Measurements from ENCODE around the gene MYO1D. TPM values are rescaled to one million over a fixed set of nuclear protein-coding genes. Genes with fewer than 3 reads are reported as not detected.

MYO1D gene
- total RNA-seq, 1 donor from 2014 or later, result 36.9 TPM

GRCh38 chr17:32553168-32553567 lies 323.8 kb downstream of the MYO1D start:
- Mint-ChIP-seq H3K4me3 (ENCODE audit: low read depth) (no peak overlapping the region), H3K4me1 (ENCODE audit: low read depth) (peaks cover 2% of the 10 kb centered on the region), H3K27ac (no peak overlapping the region), H3K27me3 (peaks cover 2% of the 10 kb centered on the region), H3K36me3 (ENCODE audit: insufficient read depth) (no peaks in the 10 kb centered on the region), H3K9me3 (ENCODE audit: low read depth) (no peaks in the 10 kb centered on the region)
- no peak for DNase-seq (ENCODE audit: low spot score, unreplicated experiment)
- TF ChIP-seq, protein P1, sequence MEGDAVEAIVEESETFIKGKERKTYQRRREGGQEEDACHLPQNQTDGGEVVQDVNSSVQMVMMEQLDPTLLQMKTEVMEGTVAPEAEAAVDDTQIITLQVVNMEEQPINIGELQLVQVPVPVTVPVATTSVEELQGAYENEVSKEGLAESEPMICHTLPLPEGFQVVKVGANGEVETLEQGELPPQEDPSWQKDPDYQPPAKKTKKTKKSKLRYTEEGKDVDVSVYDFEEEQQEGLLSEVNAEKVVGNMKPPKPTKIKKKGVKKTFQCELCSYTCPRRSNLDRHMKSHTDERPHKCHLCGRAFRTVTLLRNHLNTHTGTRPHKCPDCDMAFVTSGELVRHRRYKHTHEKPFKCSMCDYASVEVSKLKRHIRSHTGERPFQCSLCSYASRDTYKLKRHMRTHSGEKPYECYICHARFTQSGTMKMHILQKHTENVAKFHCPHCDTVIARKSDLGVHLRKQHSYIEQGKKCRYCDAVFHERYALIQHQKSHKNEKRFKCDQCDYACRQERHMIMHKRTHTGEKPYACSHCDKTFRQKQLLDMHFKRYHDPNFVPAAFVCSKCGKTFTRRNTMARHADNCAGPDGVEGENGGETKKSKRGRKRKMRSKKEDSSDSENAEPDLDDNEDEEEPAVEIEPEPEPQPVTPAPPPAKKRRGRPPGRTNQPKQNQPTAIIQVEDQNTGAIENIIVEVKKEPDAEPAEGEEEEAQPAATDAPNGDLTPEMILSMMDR (IDR thresholded peaks at IDR 0.05; ENCODE audit: unreplicated experiment), result no peak

- H3K27ac Mint-ChIP-seq, result no peak overlapping the region
- H3K9me3 Mint-ChIP-seq (ENCODE audit: low read depth), result no peaks in the 10 kb centered on the region
- no peaks in the 10 kb centered on the region for H3K4me1 Mint-ChIP-seq (ENCODE audit: low read depth)
- TF ChIP-seq, protein P1 (IDR thresholded peaks at IDR 0.05; ENCODE audit: unreplicated experiment), result no peak
- H3K4me3 Mint-ChIP-seq (ENCODE audit: low read depth), result no peak overlapping the region
- H3K27me3 Mint-ChIP-seq, result peaks cover 2% of the 10 kb centered on the region
- H3K36me3 Mint-ChIP-seq (ENCODE audit: insufficient read depth), result no peaks in the 10 kb centered on the region
- no peak for DNase-seq (ENCODE audit: low spot score, unreplicated experiment)
These were observed 324.6 kb downstream of the MYO1D start for GRCh38 chr17:32552280-32552679.

DNA sequence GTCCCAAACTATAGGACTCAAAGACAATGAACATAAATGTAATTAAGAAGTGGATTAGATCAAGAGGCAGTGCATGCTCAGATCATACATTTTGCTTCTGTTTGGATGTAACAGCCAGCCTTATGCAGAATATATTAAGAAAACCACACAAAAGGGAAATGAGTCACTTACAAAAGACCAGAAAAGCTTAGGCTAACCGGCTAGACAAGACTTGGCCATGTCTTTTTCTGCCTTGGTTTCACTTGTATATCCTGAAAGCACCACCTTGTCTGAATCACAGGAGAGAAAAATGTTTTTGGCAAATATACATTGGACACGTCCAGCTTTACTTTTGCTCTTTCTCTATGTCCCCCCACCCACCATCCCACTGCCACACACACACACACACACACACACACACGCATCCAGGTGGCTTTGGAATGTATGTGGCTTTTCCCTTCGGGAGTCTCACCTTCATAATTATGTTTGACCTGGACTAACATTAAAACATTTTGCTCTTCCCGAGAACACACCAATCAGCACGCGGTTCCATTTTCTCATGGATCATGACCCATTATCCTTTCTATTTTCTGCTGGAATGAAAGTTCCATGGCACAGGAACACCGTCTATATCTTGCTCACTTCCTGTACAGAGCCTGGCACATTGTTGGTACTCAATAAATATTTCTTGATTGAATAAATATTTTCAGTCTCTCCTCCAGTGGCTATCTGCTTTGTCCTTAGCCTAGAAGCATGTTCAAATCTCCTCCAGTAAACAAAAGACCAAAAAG lies 325.6 kb downstream of the MYO1D start:
- TF ChIP-seq, protein P1 (IDR thresholded peaks at IDR 0.05; ENCODE audit: unreplicated experiment), result no peak
- Mint-ChIP-seq H3K4me1 (ENCODE audit: low read depth) (no peaks in the 10 kb centered on the region), H3K9me3 (ENCODE audit: low read depth) (no peaks in the 10 kb centered on the region), H3K27ac (no peak overlapping the region), H3K4me3 (ENCODE audit: low read depth) (no peak overlapping the region), H3K36me3 (ENCODE audit: insufficient read depth) (no peaks in the 10 kb centered on the region), H3K27me3 (peaks cover 2% of the 10 kb centered on the region)
- DNase-seq (ENCODE audit: low spot score, unreplicated experiment), result no peak

DNA sequence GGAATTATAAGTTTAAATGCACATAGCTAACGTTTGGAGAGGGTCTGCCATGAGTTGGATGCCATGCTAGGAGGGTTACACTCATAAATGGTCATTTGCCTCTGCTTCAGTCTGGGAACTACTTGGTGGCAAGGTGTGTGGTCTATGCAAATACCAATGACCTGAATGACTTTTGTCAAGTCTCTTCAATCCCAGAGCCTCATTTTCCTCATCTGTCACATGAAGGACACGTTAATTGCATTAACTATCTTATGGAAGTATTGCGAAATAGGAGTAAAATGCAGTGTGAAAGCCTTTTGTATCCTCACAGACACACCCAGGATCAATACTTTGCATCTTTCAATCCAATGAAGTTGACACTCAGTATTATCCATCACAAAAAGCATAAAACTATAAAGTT lies 327.4 kb downstream of the MYO1D start:
- H3K36me3 Mint-ChIP-seq (ENCODE audit: insufficient read depth), result no peaks in the 10 kb centered on the region
- H3K27me3 Mint-ChIP-seq, result peaks cover 2% of the 10 kb centered on the region
- TF ChIP-seq, protein P1 (IDR thresholded peaks at IDR 0.05; ENCODE audit: unreplicated experiment), result no peak
- H3K27ac Mint-ChIP-seq, result no peak overlapping the region
- DNase-seq (ENCODE audit: low spot score, unreplicated experiment), result no peak
- no peak overlapping the region for H3K4me3 Mint-ChIP-seq (ENCODE audit: low read depth)
- no peaks in the 10 kb centered on the region for H3K4me1 Mint-ChIP-seq (ENCODE audit: low read depth)
- no peaks in the 10 kb centered on the region for H3K9me3 Mint-ChIP-seq (ENCODE audit: low read depth)

DNA sequence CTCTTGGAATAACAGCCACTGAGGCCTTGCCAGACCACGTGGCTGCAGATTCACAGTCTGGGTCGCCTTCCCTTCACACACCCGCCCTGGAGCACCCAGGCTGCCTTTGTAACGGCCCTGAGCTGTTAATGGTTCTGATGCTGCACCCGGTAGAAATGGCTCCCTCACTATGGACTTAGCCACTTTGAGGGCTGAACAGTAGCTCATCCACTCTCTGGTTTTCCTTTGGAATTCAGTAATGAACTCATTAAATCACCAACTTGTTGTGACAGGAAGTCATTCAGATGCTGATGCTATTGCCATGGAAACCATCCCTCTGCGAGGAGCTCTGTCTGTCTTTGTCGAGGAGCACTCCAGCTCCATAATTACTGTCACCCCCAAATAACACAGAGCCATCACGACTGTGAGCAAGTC lies 330.9 kb downstream of the MYO1D start:
- TF ChIP-seq, protein P1 (IDR thresholded peaks at IDR 0.05; ENCODE audit: unreplicated experiment), result no peak

More for the DNA sequence above, 330.9 kb downstream of the MYO1D start:
- no peak overlapping the region for H3K27ac Mint-ChIP-seq
- no peak for DNase-seq (ENCODE audit: low spot score, unreplicated experiment)
- H3K9me3 Mint-ChIP-seq (ENCODE audit: low read depth), result no peaks in the 10 kb centered on the region
- H3K4me1 Mint-ChIP-seq (ENCODE audit: low read depth), result peaks cover 8% of the 10 kb centered on the region
- H3K4me3 Mint-ChIP-seq (ENCODE audit: low read depth), result no peak overlapping the region
- H3K27me3 Mint-ChIP-seq, result no peaks in the 10 kb centered on the region
- no peaks in the 10 kb centered on the region for H3K36me3 Mint-ChIP-seq (ENCODE audit: insufficient read depth)

Data from progenitor cell of endocrine pancreas (in vitro differentiated cells).